HG03378 (cell line): ENCODE results near the gene GLYAT.
A peak's percentile ranks its signal among the peaks of the same experiment; 100 is the strongest.
"Not testable (repeated sequence)": the region's sequence is repeated elsewhere in the genome, so short reads cannot be mapped to it uniquely, and the experiment has no call there.

Experiments
- ATAC-seq: cut with Tn5 transposase; IDR thresholded peaks from one replicate; pipeline ENCODE4 v1.9.1; 2021; ENCODE audit warnings: mild to moderate bottlenecking, moderate library complexity; ENCODE audit not compliant: unreplicated experiment

Gene GLYAT

GRCh38 chr11:58685973-58686722, 45.6 kb downstream of the GLYAT start:
- no peak for ATAC-seq

- ATAC-seq, result not testable (repeated sequence)
Measured at GRCh38 chr11:58682660-58683059, 49.1 kb downstream of the GLYAT start.

GRCh38 chr11:58677536-58677935, 54.2 kb downstream of the GLYAT start:
- ATAC-seq, result not testable (repeated sequence)

- ATAC-seq, result no peak
Measured at GRCh38 chr11:58676563-58677135, 55.1 kb downstream of the GLYAT start.

GRCh38 chr11:58675334-58676155, 56.2 kb downstream of the GLYAT start:
- peak; percentile 87 for ATAC-seq

GRCh38 chr11:58674609-58675008, 57.1 kb downstream of the GLYAT start:
- no peak for ATAC-seq

- no peak for ATAC-seq
Measured at GRCh38 chr11:58671983-58672633, 59.6 kb downstream of the GLYAT start.

GRCh38 chr11:58659910-58660570, 71.7 kb downstream of the GLYAT start:
- ATAC-seq, result no peak

GRCh38 chr11:58659404-58659803, 72.3 kb downstream of the GLYAT start:
- ATAC-seq, result no peak
